H1 (cell line): ENCODE data around the gene SARNP. TPM values are rescaled to one million over a fixed set of nuclear protein-coding genes. Genes with fewer than 3 reads are reported as not detected.

Source experiments
- CTCF ChIA-PET: fragments of 300-600 bp; sonication (Branson Sonifier 250); formaldehyde crosslinking; loops from one replicate; lab custom pipeline; 2021; ENCODE audit not compliant: partially characterized antibody; lab: Charles Lee
- POLR2A ChIA-PET: fragments of 300-600 bp; sonication (Branson Sonifier 250); formaldehyde crosslinking; loops from one replicate; lab custom pipeline; 2021; ENCODE audit warnings: inconsistent platforms; ENCODE audit not compliant: partially characterized antibody; lab: Charles Lee
- DNase-seq, 2 experiments: peaks; one replicate each; pipeline versions ENCODE4 v3.0.0 to v3.0.0-alpha.2; 2010 to 2022; ENCODE audit warnings: low spot score in 2 of 2, low read depth in 1 of 2, mixed read lengths in 1 of 2
- FAIRE-seq: peaks from 2 replicates; lab custom pipeline; 2011; peaks lifted over from hg19 to GRCh38; lab: Jason Lieb, UNC
- H2AFZ ChIP-seq: 2 replicates; pipeline ENCODE4 v1.8.1; 2012; ENCODE audit warnings: low read length, inconsistent platforms
- H2AK5ac ChIP-seq: 2 replicates; pipeline ENCODE4 v1.6.1; 2013; ENCODE audit warnings: low read depth, low read length
- H2BK120ac ChIP-seq: replicated peaks from 2 replicates; pipeline ENCODE3; 2013; ENCODE audit warnings: low read depth, low read length, inconsistent platforms
- H2BK12ac ChIP-seq: 2 replicates; pipeline ENCODE4 v1.6.1; 2013; ENCODE audit warnings: low read depth, low read length
- H2BK15ac ChIP-seq: 2 replicates; pipeline ENCODE4 v1.6.1; 2013; ENCODE audit warnings: low read length
- H2BK20ac ChIP-seq: 2 replicates; pipeline ENCODE4 v1.6.1; 2013; ENCODE audit warnings: low read length
- H2BK5ac ChIP-seq: 2 replicates; pipeline ENCODE4 v1.6.1; 2013; ENCODE audit warnings: low read depth, low read length
- H3K14ac ChIP-seq: 2 replicates; pipeline ENCODE4 v1.6.1; 2013; ENCODE audit warnings: inconsistent platforms; ENCODE audit not compliant: insufficient read length
- H3K18ac ChIP-seq: 2 replicates; pipeline ENCODE4 v1.6.1; 2013; ENCODE audit warnings: low read length; ENCODE audit errors: extremely low read depth
- H3K23ac ChIP-seq: 2 replicates; pipeline ENCODE4 v1.6.1; 2013; ENCODE audit warnings: inconsistent platforms; ENCODE audit not compliant: insufficient read length
- H3K23me2 ChIP-seq: 2 replicates; pipeline ENCODE4 v1.6.1; 2013; ENCODE audit warnings: low read depth, low read length
- H3K27ac ChIP-seq: 2 replicates; pipeline ENCODE4 v1.6.1; 2011; ENCODE audit warnings: low read depth, low read length, inconsistent platforms
- H3K27me3 ChIP-seq, 4 experiments: replicated peaks in 1 of 4; 1 replicate in 1 of 4; 2 replicates in 3 of 4; pipeline versions ENCODE4 v1.6.1 to v1.8.1; 2011 to 2013; ENCODE audit warnings: low read length in 3 of 4, mild to moderate bottlenecking in 3 of 4, inconsistent platforms in 2 of 4, mixed read lengths in 2 of 4, moderate library complexity in 1 of 4; ENCODE audit not compliant: control insufficient read depth in 3 of 4, insufficient read depth in 3 of 4; ENCODE audit errors: extremely low read depth in 1 of 4
- H3K36me3 ChIP-seq, 4 experiments: 2 replicates each; pipeline versions ENCODE4 v1.6.1 to v1.8.1; 2011 to 2013; ENCODE audit warnings: mild to moderate bottlenecking in 4 of 4, low read length in 3 of 4, moderate library complexity in 2 of 4, control low read depth in 1 of 4, inconsistent platforms in 1 of 4; ENCODE audit not compliant: insufficient read depth in 4 of 4, control insufficient read depth in 2 of 4
- H3K4ac ChIP-seq: replicated peaks from 2 replicates; pipeline ENCODE3; 2013; ENCODE audit warnings: low read length, low read depth, mixed read lengths, inconsistent platforms; ENCODE audit not compliant: insufficient read length
- H3K4me1 ChIP-seq, 4 experiments: replicated peaks in 1 of 4; 1 replicate in 1 of 4; 2 replicates in 3 of 4; pipeline versions ENCODE4 v1.6.1 to v1.8.1; 2011 to 2013; ENCODE audit warnings: low read length in 3 of 4, inconsistent platforms in 2 of 4, mixed read lengths in 1 of 4; ENCODE audit not compliant: insufficient read depth in 4 of 4, control insufficient read depth in 3 of 4
- H3K4me2 ChIP-seq, 2 experiments: 2 replicates each; pipeline versions ENCODE4 v1.6.1 to v1.8.1; 2011 to 2013; ENCODE audit warnings: low read depth in 2 of 2, low read length in 2 of 2, control low read depth in 1 of 2, inconsistent platforms in 1 of 2, mild to moderate bottlenecking in 1 of 2; ENCODE audit not compliant: insufficient read depth in 1 of 2
- H3K4me3 ChIP-seq, 4 experiments: fragments of 200-600, 300-600 bp in 1 of 4; sonication (generic), shearing (Covaris generic), sonication (Bioruptor Twin) in 1 of 4; 2 replicates each; pipeline versions ENCODE4 v1.5.1 to v1.8.1; 2011 to 2016; ENCODE audit warnings: low read length in 4 of 4, low read depth in 3 of 4, control low read depth in 2 of 4, inconsistent platforms in 2 of 4, mild to moderate bottlenecking in 2 of 4, mixed read lengths in 1 of 4, moderate library complexity in 1 of 4; ENCODE audit not compliant: insufficient read depth in 2 of 4; ENCODE audit errors: extremely low read depth in 1 of 4
- H3K56ac ChIP-seq: replicated peaks from 2 replicates; pipeline ENCODE3; 2013; ENCODE audit warnings: low read depth, mild to moderate bottlenecking, mixed read lengths, low read length, inconsistent platforms; ENCODE audit not compliant: insufficient read length
- H3K79me1 ChIP-seq: 2 replicates; pipeline ENCODE4 v1.6.1; 2013; ENCODE audit warnings: low read depth, low read length, control low read depth
- H3K79me2 ChIP-seq, 2 experiments: 2 replicates each; pipeline versions ENCODE4 v1.6.1 to v1.8.1; 2012 to 2013; ENCODE audit warnings: low read length in 2 of 2, mild to moderate bottlenecking in 2 of 2, inconsistent platforms in 1 of 2; ENCODE audit not compliant: insufficient read depth in 2 of 2, control insufficient read depth in 1 of 2
- H3K9ac ChIP-seq, 4 experiments: replicated peaks in 1 of 4; 1 replicate in 1 of 4; 2 replicates in 3 of 4; pipeline versions ENCODE4 v1.6.1 to v1.8.1; 2011 to 2013; ENCODE audit warnings: low read depth in 3 of 4, low read length in 3 of 4, control low read depth in 2 of 4, mild to moderate bottlenecking in 2 of 4, moderate library complexity in 2 of 4, inconsistent platforms in 1 of 4; ENCODE audit errors: extremely low read depth in 1 of 4
- H3K9me3 ChIP-seq, 2 experiments: 2 replicates each; pipeline versions ENCODE4 v1.6.1 to v1.8.1; 2012 to 2013; ENCODE audit warnings: mild to moderate bottlenecking in 2 of 2, moderate library complexity in 2 of 2, control low read depth in 1 of 2, inconsistent platforms in 1 of 2, low read depth in 1 of 2, low read length in 1 of 2, mixed read lengths in 1 of 2; ENCODE audit not compliant: insufficient read depth in 2 of 2
- H4K20me1 ChIP-seq, 2 experiments: replicated peaks in 1 of 2; 2 replicates each; pipeline versions ENCODE3 to v1.8.1; 2011 to 2013; ENCODE audit warnings: inconsistent platforms in 2 of 2, low read length in 2 of 2, mild to moderate bottlenecking in 1 of 2; ENCODE audit not compliant: insufficient read depth in 2 of 2, control insufficient read depth in 1 of 2
- H4K5ac ChIP-seq: 2 replicates; pipeline ENCODE4 v1.6.1; 2013; ENCODE audit warnings: low read length, low read depth, mixed read lengths, inconsistent platforms; ENCODE audit not compliant: insufficient read length
- H4K8ac ChIP-seq: 2 replicates; pipeline ENCODE4 v1.8.0; 2013; ENCODE audit warnings: mild to moderate bottlenecking, moderate library complexity, low read length, inconsistent platforms; ENCODE audit not compliant: insufficient read depth; ENCODE audit errors: extremely low read depth
- H4K91ac ChIP-seq: replicated peaks from 2 replicates; pipeline ENCODE3; 2013; ENCODE audit warnings: low read length, mixed read lengths, inconsistent platforms; ENCODE audit not compliant: insufficient read length
- BACH1 ChIP-seq: IDR thresholded peaks from 2 replicates; pipeline ENCODE4 v1.6.1; 2012; ENCODE audit warnings: low read length, improper control_type of control experiment
- JUN ChIP-seq: IDR thresholded peaks from 2 replicates; pipeline ENCODE4 v1.6.1; 2011; ENCODE audit warnings: low read depth, mild to moderate bottlenecking, improper control_type of control experiment, low read length
- POLR2A ChIP-seq, 2 experiments: IDR thresholded peaks; 1 replicate in 1 of 2; 2 replicates in 1 of 2; pipeline ENCODE4 v1.6.1; 2011; ENCODE audit warnings: low read depth in 2 of 2, low read length in 2 of 2, mild to moderate bottlenecking in 2 of 2; ENCODE audit errors: control extremely low read depth in 1 of 2
- WGBS, 2 experiments: shearing (Covaris generic) in 1 of 2; methylation state at CpG; one replicate each; pipeline versions ENCODE4 v1.1.6 to v1.1.7; 2013 to 2015; ENCODE audit warnings: low lambda C conversion rate in 2 of 2, mixed read lengths in 2 of 2, inconsistent platforms in 1 of 2, low coverage in 1 of 2, missing lambda C conversion rate in 1 of 2; ENCODE audit not compliant: insufficient replicate concordance in 2 of 2, insufficient coverage in 1 of 2, insufficient read length in 1 of 2; ENCODE audit errors: extremely low coverage in 1 of 2, missing lambda C conversion rate in 1 of 2; 5-methylcytosine and 5-hydroxymethylcytosine counted together
- polyA plus RNA-seq, 7 experiments: library from polyadenylated mRNA; depleted of rRNA in 3 of 7; stranded (reverse) in 5 of 7; unstranded in 2 of 7; fragments of >200 nt in 5 of 7; fragments of 200-250 nt in 2 of 7; gene quantifications; 1 replicate in 5 of 7; 2 replicates in 1 of 7; 4 replicates in 1 of 7; pipeline versions ENCODE4 v1.2.1 to v1.2.3, GENCODE V29; 2011 to 2013; ENCODE audit warnings: missing spikeins in 2 of 7, mixed read lengths in 2 of 7
- total RNA-seq: library from RNA; stranded (reverse); fragmentation: NEBNext Ultra II Directional; extraction: Animal tissue kit (Norgen Biotek cat#: 25700); gene quantifications from 2 replicates; pipeline ENCODE4 v1.2.1, GENCODE V29; 2021
- TF ChIP-seq, protein P1 (sequence below), 3 experiments: IDR thresholded peaks; 1 replicate in 2 of 3; 2 replicates in 1 of 3; pipeline versions ENCODE4 v1.5.1 to v1.6.1; 2011; ENCODE audit warnings: low read length in 3 of 3, mild to moderate bottlenecking in 3 of 3, inconsistent platforms in 2 of 3, low read depth in 1 of 3, moderate library complexity in 1 of 3; ENCODE audit not compliant: insufficient read depth in 1 of 3; ENCODE audit errors: control extremely low read depth in 1 of 3

SARNP gene
- total and polyA plus RNA-seq, 2 of the 8 experiments (the other 6 are each of a cell fraction or from before 2014, with no cell fraction given), result 114 to 226 TPM

DNA sequence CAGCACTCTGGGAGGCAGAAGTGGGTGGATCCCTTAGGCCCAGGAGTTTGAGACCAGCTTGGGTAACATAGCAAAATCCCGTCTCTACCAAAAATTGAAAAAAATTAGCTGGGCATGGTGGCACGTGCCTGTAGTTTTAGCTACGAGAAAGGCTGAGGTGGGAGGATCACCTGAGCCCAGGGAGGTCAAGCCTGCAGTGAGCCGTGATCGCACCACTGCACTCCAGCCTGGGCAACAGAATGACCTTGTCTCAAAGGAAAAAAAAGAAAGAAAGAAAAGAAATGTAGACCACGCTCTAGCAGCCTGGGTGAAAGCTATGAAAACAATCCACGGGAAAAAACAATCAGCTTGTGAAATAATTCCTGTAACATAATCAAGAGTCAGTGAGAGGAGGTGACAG is 29.0 kb downstream of the SARNP start:
- POLR2A ChIA-PET, result interaction anchor here (0.8 to 46.5 kb wide), 2 partner anchors 17 to 45 kb away, joined by 3 to 809 read pairs; partner anchors contain the start of genes CD63 and GDF11
- no peaks in the 10 kb centered on the region for H3K9me3 ChIP-seq
- no peak overlapping the region for H2BK120ac ChIP-seq
- H4K91ac ChIP-seq, result no peak overlapping the region
- no peak overlapping the region for H4K8ac ChIP-seq
- no peak overlapping the region for H3K56ac ChIP-seq
- no peak overlapping the region for H2AFZ ChIP-seq
- H3K23me2 ChIP-seq, result no peaks in the 10 kb centered on the region
- H2BK20ac ChIP-seq, result no peak overlapping the region
- no peak overlapping the region for H2BK15ac ChIP-seq
- H4K20me1 ChIP-seq, result peaks cover 0 to 2% of the 10 kb centered on the region in 2 experiments
- H3K4me1 ChIP-seq, result no peaks in the 10 kb centered on the region
- H2BK12ac ChIP-seq, result no peak overlapping the region
- H3K27ac ChIP-seq, result no peak overlapping the region
- no peaks in the 10 kb centered on the region for H3K79me2 ChIP-seq
- no peak overlapping the region for H3K4me3 ChIP-seq
- H3K27me3 ChIP-seq, result no peaks in the 10 kb centered on the region
- CTCF ChIA-PET, result interaction anchor here (0.6 to 4.3 kb wide), 6 partner anchors 8 to 49 kb away, joined by 3 to 24 read pairs (median 4); no protein-coding TSS in a partner anchor
- no peak overlapping the region for H3K4ac ChIP-seq
- H4K5ac ChIP-seq, result no peak overlapping the region
- no peak overlapping the region for H3K4me2 ChIP-seq
- H3K79me1 ChIP-seq, result no peaks in the 10 kb centered on the region
- H2BK5ac ChIP-seq, result no peak overlapping the region
- no peak overlapping the region for H2AK5ac ChIP-seq
- no peak for DNase-seq
- TF ChIP-seq, protein P1, sequence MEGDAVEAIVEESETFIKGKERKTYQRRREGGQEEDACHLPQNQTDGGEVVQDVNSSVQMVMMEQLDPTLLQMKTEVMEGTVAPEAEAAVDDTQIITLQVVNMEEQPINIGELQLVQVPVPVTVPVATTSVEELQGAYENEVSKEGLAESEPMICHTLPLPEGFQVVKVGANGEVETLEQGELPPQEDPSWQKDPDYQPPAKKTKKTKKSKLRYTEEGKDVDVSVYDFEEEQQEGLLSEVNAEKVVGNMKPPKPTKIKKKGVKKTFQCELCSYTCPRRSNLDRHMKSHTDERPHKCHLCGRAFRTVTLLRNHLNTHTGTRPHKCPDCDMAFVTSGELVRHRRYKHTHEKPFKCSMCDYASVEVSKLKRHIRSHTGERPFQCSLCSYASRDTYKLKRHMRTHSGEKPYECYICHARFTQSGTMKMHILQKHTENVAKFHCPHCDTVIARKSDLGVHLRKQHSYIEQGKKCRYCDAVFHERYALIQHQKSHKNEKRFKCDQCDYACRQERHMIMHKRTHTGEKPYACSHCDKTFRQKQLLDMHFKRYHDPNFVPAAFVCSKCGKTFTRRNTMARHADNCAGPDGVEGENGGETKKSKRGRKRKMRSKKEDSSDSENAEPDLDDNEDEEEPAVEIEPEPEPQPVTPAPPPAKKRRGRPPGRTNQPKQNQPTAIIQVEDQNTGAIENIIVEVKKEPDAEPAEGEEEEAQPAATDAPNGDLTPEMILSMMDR (IDR thresholded peaks at IDR 0.05; ENCODE audit: control extremely low read depth in 1 of 3, insufficient read depth in 1 of 3, low read depth in 1 of 3, low read length in 3 of 3), result no peak
- TF ChIP-seq BACH1 (no peak), POLR2A (IDR thresholded peaks at IDR 0.05; ENCODE audit: control extremely low read depth in 1 of 2, low read depth in 2 of 2, low read length in 2 of 2) (no peak), JUN (no peak)
- 88% methylated on average over 7 of the region's 7 CpGs; no CpG with 5 or more reads in 1 of the 2 experiments for WGBS, 2 experiments
- no peak for FAIRE-seq
- H3K14ac ChIP-seq, result no peak overlapping the region
- H3K18ac ChIP-seq, result no peak overlapping the region
- peaks cover 4 to 74% (median 46%) of the 10 kb centered on the region in 4 experiments; a peak in 7 of 8 replicates for H3K36me3 ChIP-seq
- no peak overlapping the region for H3K23ac ChIP-seq
- no peak overlapping the region for H3K9ac ChIP-seq
